RWPE2 (cell line): ENCODE data around the gene KIAA0930.
A peak's percentile ranks its signal among the peaks of the same experiment; 100 is the strongest.

Experiments used
- ATAC-seq: fragments of 200-7000 bp; cut with Tn5 transposase; 3 replicates; pipeline ENCODE4 v1.9.1; 2021; ENCODE audit warnings: low read depth
- DNase-seq: peaks from one replicate; pipeline ENCODE4 v3.0.0-alpha.2; 2020; ENCODE audit warnings: low spot score
- H3K27ac ChIP-seq: fragments of 450-650 bp; 2 replicates; pipeline ENCODE4 v1.5.1; 2017; ENCODE audit warnings: mild to moderate bottlenecking; ENCODE audit not compliant: poor library complexity, severe bottlenecking
- H3K27me3 ChIP-seq: fragments of 250-450 bp; sonication (Bioruptor Pico); 2 replicates; pipeline ENCODE4 v1.5.1; 2021; ENCODE audit warnings: mild to moderate bottlenecking, moderate library complexity; ENCODE audit not compliant: insufficient read depth, poor library complexity, severe bottlenecking
- H3K36me3 ChIP-seq: fragments of 250-450 bp; sonication (Bioruptor Pico); 2 replicates; pipeline ENCODE4 v1.5.1; 2020; ENCODE audit warnings: low read depth, mild to moderate bottlenecking, moderate library complexity
- H3K4me1 ChIP-seq: fragments of 250-450 bp; sonication (Bioruptor Pico); 2 replicates; pipeline ENCODE4 v1.5.1; 2021; ENCODE audit warnings: mild to moderate bottlenecking, moderate library complexity; ENCODE audit not compliant: insufficient read depth, poor library complexity, severe bottlenecking
- H3K4me3 ChIP-seq: fragments of 250-450 bp; sonication (Bioruptor Pico); 2 replicates; pipeline ENCODE4 v1.5.1; 2021; ENCODE audit warnings: mild to moderate bottlenecking, moderate library complexity; ENCODE audit not compliant: severe bottlenecking
- H3K9me3 ChIP-seq: fragments of 250-450 bp; sonication (Bioruptor Pico); 2 replicates; pipeline ENCODE4 v1.5.1; 2021; ENCODE audit warnings: mild to moderate bottlenecking, moderate library complexity; ENCODE audit not compliant: severe bottlenecking
- TF ChIP-seq, protein P1 (sequence below): fragments of 450-650 bp; IDR thresholded peaks from one replicate; pipeline ENCODE4 v1.5.1; 2017; ENCODE audit warnings: mild to moderate bottlenecking, moderate library complexity; ENCODE audit not compliant: poor library complexity, severe bottlenecking

KIAA0930 gene

DNA sequence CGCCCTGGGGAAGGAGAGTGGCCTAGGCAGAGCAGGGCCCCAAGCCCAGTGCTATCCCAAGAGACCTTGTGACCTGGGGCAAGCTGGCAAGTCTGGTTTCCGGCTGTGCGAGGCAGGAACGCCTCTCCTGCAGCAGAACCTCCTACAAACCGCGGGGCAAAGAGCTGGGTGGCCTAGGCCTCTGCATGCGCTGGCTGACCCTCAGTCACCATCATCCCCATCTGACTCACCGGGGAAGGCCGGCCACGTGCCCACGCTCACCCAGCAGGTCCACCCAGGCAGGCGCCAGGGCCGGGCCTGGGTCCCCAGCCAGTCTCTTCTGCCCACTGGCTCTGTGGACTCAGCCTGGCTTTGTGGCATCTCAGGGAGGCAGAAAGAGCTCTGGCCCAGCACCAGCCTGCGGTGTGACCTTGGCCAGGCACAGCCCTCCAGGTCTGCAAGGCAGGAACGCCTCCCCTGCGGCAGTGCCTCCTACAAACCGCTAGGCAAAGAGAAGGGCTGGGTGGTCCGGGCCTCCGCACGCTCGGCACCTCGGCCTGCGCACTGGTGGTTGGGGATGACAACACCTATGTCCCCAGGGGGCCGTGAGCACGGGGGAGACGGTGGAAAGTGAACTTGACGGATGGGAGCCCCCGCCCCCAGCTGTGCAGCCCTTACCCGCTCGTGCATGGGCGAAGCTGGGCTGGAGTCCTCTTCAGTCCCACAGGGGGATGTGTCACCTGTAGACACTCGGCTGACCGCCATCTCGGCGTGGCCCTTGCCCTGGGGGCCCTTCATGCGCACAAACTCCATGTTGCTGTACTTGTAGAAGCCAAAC is 38.2 kb downstream of the KIAA0930 start:
- Histone ChIP-seq H3K27ac (no peak overlapping the region), H3K9me3 (no peaks in the 10 kb centered on the region), H3K27me3 (no peaks in the 10 kb centered on the region), H3K36me3 (peaks cover 38% of the 10 kb centered on the region), H3K4me3 (no peak overlapping the region), H3K4me1 (no peaks in the 10 kb centered on the region)
- DNase-seq (no peak), ATAC-seq (no peak)
- TF ChIP-seq, protein P1, sequence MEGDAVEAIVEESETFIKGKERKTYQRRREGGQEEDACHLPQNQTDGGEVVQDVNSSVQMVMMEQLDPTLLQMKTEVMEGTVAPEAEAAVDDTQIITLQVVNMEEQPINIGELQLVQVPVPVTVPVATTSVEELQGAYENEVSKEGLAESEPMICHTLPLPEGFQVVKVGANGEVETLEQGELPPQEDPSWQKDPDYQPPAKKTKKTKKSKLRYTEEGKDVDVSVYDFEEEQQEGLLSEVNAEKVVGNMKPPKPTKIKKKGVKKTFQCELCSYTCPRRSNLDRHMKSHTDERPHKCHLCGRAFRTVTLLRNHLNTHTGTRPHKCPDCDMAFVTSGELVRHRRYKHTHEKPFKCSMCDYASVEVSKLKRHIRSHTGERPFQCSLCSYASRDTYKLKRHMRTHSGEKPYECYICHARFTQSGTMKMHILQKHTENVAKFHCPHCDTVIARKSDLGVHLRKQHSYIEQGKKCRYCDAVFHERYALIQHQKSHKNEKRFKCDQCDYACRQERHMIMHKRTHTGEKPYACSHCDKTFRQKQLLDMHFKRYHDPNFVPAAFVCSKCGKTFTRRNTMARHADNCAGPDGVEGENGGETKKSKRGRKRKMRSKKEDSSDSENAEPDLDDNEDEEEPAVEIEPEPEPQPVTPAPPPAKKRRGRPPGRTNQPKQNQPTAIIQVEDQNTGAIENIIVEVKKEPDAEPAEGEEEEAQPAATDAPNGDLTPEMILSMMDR: no peak

DNA sequence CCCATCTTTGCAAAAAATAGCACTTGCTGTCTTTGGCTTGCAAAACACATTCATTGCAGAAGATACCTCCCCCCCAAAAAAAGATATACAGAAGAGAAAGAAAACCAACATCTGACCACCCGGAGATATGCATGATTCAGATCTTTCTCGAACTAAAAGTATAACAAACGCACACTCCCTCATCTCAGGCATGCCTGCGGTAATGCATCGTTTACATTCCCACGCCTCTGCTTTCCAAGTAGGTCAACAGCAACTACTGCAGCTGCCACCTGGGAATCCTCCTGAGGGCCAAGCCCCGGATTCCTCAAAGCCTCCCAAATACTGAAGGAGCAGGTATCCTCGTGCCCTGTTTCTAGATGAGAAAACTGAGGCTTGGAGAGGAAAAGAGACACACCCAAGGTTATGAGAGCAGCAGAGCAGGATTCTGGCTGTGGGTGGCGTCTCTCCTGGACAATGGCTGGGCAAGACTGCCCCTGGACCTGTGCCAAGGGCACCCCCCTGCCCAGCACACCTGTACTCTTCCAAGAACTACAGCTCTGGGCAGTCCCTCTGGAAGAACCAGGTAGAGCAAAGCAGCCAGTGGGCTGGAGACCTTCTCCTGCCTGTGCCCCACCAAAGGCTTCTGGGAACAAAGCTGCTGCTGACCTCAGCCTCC is 38.9 kb downstream of the KIAA0930 start:
- Histone ChIP-seq H3K4me3 (no peak overlapping the region), H3K36me3 (peaks cover 30% of the 10 kb centered on the region), H3K27ac (no peak overlapping the region), H3K4me1 (no peaks in the 10 kb centered on the region), H3K9me3 (no peaks in the 10 kb centered on the region), H3K27me3 (no peaks in the 10 kb centered on the region)
- DNase-seq (no peak), ATAC-seq (peak; percentile 38; the same call in 2 of the 3 replicates)
- TF ChIP-seq, protein P1: no peak

DNA sequence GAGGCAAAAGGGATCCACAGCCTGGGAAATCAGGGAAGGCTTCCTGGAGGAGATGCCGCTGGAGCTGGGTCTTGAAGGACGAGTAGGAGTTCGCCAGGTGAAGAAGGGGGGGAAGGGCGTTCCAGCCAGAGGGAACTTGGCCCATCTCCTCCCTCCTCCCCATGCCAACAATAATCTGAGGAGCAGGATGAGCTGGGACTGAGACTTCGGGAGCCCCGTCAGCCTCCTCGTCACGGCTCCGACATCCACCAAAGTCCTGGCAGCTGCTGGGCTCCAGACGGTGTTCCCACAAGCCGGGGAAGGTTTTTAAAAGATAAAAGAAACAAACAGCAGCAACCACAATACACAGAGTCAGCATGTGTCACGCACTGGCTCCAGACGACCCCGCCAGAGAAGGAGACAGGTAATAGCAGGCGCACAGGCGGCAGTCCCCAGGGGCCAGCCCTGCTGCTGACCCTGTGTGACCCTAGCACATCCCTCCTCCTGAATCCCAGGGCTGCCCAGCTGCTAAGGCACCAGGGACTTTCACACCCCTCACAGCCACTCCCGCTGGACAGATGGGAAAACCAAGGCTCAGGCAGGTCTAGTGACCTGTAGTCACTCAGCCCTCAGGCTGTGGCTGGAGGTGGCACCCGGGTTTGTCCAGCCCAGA is 39.7 kb downstream of the KIAA0930 start:
- TF ChIP-seq, protein P1: no peak
- H3K4me1 ChIP-seq: no peaks in the 10 kb centered on the region
- ATAC-seq: no peak
- no peak for DNase-seq
- no peaks in the 10 kb centered on the region for H3K9me3 ChIP-seq
- H3K27me3 ChIP-seq: no peaks in the 10 kb centered on the region
- H3K4me3 ChIP-seq: no peak overlapping the region
- no peak overlapping the region for H3K27ac ChIP-seq
- peaks cover 37% of the 10 kb centered on the region for H3K36me3 ChIP-seq

DNA sequence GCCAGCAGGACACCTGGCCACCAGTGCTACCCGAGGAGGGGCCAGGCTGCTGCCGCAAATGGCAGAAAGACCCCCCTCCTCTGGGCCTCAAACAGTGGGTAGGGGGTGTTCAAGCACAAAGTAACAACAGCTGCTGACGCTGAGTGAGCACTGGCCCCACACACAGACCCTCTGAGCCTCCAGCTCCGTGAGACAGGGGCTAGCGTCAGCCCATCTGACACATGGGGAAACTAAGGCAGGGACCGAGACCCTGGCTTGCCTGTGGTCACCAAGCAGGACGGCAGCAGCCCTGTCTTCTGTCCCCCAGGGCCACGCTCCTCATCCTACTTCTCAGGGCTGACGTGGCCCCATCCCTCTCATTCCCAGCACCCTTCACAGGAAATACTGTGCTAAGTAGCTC is 40.5 kb downstream of the KIAA0930 start:
- H3K27ac ChIP-seq: no peak overlapping the region
- peaks cover 40% of the 10 kb centered on the region for H3K36me3 ChIP-seq
- TF ChIP-seq, protein P1: no peak
- ATAC-seq: no peak
- H3K27me3 ChIP-seq: no peaks in the 10 kb centered on the region
- H3K4me1 ChIP-seq: no peaks in the 10 kb centered on the region
- H3K4me3 ChIP-seq: no peak overlapping the region
- no peak for DNase-seq
- H3K9me3 ChIP-seq: no peaks in the 10 kb centered on the region
